HUES6 (cell line): ENCODE measurements around the gene ASXL1.
A peak's percentile ranks its signal among the peaks of the same experiment; 100 is the strongest.

ENCODE experiments used
- H3K27ac ChIP-seq: 2 replicates; pipeline ENCODE4 v1.7.0; 2013; ENCODE audit warnings: low read depth, mild to moderate bottlenecking, low read length, inconsistent platforms
- H3K27me3 ChIP-seq: 2 replicates; pipeline ENCODE4 v1.6.1; 2013; ENCODE audit warnings: low read length; ENCODE audit not compliant: control insufficient read depth, insufficient read depth
- H3K36me3 ChIP-seq: 2 replicates; pipeline ENCODE4 v1.6.1; 2013; ENCODE audit warnings: low read length; ENCODE audit not compliant: control insufficient read depth, insufficient read depth
- H3K4me1 ChIP-seq: 2 replicates; pipeline ENCODE4 v1.6.1; 2013; ENCODE audit warnings: low read length; ENCODE audit not compliant: control insufficient read depth, insufficient read depth
- H3K4me3 ChIP-seq: 2 replicates; pipeline ENCODE4 v1.5.1; 2013; ENCODE audit warnings: low read depth, low read length
- H3K9ac ChIP-seq: one replicate; pipeline ENCODE4 v1.6.1; 2013; ENCODE audit warnings: mild to moderate bottlenecking, low read length
- H3K9me3 ChIP-seq: 2 replicates; pipeline ENCODE4 v1.6.1; 2013; ENCODE audit warnings: low read depth, low read length; ENCODE audit not compliant: control insufficient read depth, insufficient read depth

ASXL1 gene

DNA sequence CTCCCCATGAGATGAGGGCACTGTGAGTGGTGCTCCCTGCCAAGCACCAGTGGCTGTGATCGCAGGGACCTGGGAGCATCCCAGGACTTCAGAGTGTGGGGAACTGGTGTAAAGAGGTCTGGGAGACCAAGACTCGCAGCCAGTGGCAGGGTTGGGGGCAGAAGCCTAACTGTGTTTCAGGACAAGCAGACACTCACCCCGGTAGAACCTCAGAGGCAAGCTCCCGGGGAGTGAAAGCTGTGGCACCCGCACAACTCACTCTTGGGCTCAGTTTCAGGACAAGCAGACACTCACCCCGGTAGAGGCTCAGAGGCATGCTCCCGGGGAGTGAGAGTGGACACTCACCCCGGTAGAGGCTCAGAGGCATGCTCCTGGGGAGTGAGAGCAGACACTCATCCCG lies 112.8 kb downstream of the ASXL1 start:
- Histone ChIP-seq H3K36me3 (peaks cover 22% of the 10 kb centered on the region), H3K4me3 (no peak overlapping the region), H3K4me1 (peaks cover 49% of the 10 kb centered on the region), H3K27ac (peak overlapping the region; percentile 74; the same call in 1 of the 2 replicates), H3K27me3 (no peaks in the 10 kb centered on the region), H3K9me3 (no peaks in the 10 kb centered on the region), H3K9ac (peak overlapping the region; percentile 21)

- Histone ChIP-seq H3K27me3 (no peaks in the 10 kb centered on the region), H3K27ac (no peak overlapping the region)
Observed at GRCh38 chr20:32472581-32473207, 114.6 kb downstream of the ASXL1 start.

GRCh38 chr20:32473231-32474008 lies 115.3 kb downstream of the ASXL1 start:
- H3K4me3 ChIP-seq: no peak overlapping the region
- no peak overlapping the region for H3K9ac ChIP-seq
- no peak overlapping the region for H3K27ac ChIP-seq
- H3K27me3 ChIP-seq: no peaks in the 10 kb centered on the region
- H3K4me1 ChIP-seq: peaks cover 65% of the 10 kb centered on the region
- H3K9me3 ChIP-seq: no peaks in the 10 kb centered on the region
- peaks cover 22% of the 10 kb centered on the region for H3K36me3 ChIP-seq

More at GRCh38 chr20:32472581-32473207, 114.6 kb downstream of the ASXL1 start:
- peaks cover 22% of the 10 kb centered on the region for H3K36me3 ChIP-seq
- peaks cover 62% of the 10 kb centered on the region for H3K4me1 ChIP-seq
- H3K9ac ChIP-seq: no peak overlapping the region
- H3K4me3 ChIP-seq: no peak overlapping the region
- no peaks in the 10 kb centered on the region for H3K9me3 ChIP-seq

GRCh38 chr20:32474009-32474716 lies 116.0 kb downstream of the ASXL1 start:
- peak overlapping the region; percentile 78; the same call in 1 of the 2 replicates for H3K27ac ChIP-seq
- H3K9me3 ChIP-seq: no peaks in the 10 kb centered on the region
- H3K27me3 ChIP-seq: no peaks in the 10 kb centered on the region
- peaks cover 67% of the 10 kb centered on the region for H3K4me1 ChIP-seq
- H3K4me3 ChIP-seq: no peak overlapping the region
- peak overlapping the region; percentile 75 for H3K9ac ChIP-seq
- H3K36me3 ChIP-seq: peaks cover 22% of the 10 kb centered on the region

- H3K4me1 ChIP-seq: peaks cover 70% of the 10 kb centered on the region
- no peaks in the 10 kb centered on the region for H3K27me3 ChIP-seq
- H3K9ac ChIP-seq: peak overlapping the region; percentile 75
- H3K27ac ChIP-seq: peak overlapping the region; percentile 78
- no peaks in the 10 kb centered on the region for H3K9me3 ChIP-seq
- H3K4me3 ChIP-seq: peak overlapping the region; percentile 29; the same call in 1 of the 2 replicates
- H3K36me3 ChIP-seq: peaks cover 22% of the 10 kb centered on the region
Observed at GRCh38 chr20:32474717-32474966, 116.5 kb downstream of the ASXL1 start.

- Histone ChIP-seq H3K4me3 (peak overlapping the region; percentile 35), H3K27ac (peak overlapping the region; percentile 78), H3K36me3 (peaks cover 22% of the 10 kb centered on the region), H3K9ac (peak overlapping the region; percentile 75), H3K27me3 (no peaks in the 10 kb centered on the region), H3K4me1 (peaks cover 70% of the 10 kb centered on the region), H3K9me3 (no peaks in the 10 kb centered on the region)
Observed at GRCh38 chr20:32474967-32475811, 117.1 kb downstream of the ASXL1 start.

GRCh38 chr20:32476684-32477593 lies 118.8 kb downstream of the ASXL1 start:
- Histone ChIP-seq H3K9me3 (no peaks in the 10 kb centered on the region), H3K4me3 (no peak overlapping the region), H3K9ac (no peak overlapping the region), H3K27me3 (no peaks in the 10 kb centered on the region), H3K4me1 (peaks cover 74% of the 10 kb centered on the region), H3K36me3 (peaks cover 16% of the 10 kb centered on the region), H3K27ac (no peak overlapping the region)

- H3K36me3 ChIP-seq: peaks cover 11% of the 10 kb centered on the region
- no peaks in the 10 kb centered on the region for H3K9me3 ChIP-seq
- no peak overlapping the region for H3K4me3 ChIP-seq
- H3K27me3 ChIP-seq: no peaks in the 10 kb centered on the region
- no peak overlapping the region for H3K9ac ChIP-seq
- H3K4me1 ChIP-seq: peaks cover 74% of the 10 kb centered on the region
- H3K27ac ChIP-seq: no peak overlapping the region
Observed at GRCh38 chr20:32477594-32478512, 119.7 kb downstream of the ASXL1 start.

DNA sequence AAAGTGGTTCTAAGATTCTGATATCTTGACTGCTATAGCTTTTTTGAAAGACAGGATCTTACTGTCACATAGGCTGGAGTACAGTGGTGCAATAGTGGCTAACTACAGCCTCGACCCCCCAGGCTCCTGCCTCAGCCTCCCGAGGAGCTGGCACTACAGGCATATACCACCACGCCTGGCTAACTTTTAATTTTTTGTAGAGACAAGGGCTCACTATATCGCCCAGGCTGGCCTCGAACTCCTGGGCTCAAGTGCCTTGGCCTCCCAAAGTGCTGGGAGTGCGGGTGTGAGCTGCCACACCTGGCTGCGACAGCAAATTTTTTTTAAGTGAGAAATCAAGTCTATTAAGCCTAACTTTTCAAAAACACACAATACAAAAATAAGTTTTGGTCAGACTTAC lies 120.4 kb downstream of the ASXL1 start:
- H3K36me3 ChIP-seq: peaks cover 9% of the 10 kb centered on the region
- H3K4me3 ChIP-seq: no peak overlapping the region
- no peak overlapping the region for H3K9ac ChIP-seq
- H3K27ac ChIP-seq: no peak overlapping the region
- H3K4me1 ChIP-seq: peaks cover 72% of the 10 kb centered on the region
- no peaks in the 10 kb centered on the region for H3K9me3 ChIP-seq
- no peaks in the 10 kb centered on the region for H3K27me3 ChIP-seq
